ENCODE measurements around the gene WNT11. TPM values are rescaled to one million over a fixed set of nuclear protein-coding genes. Genes with fewer than 3 reads are reported as not detected.
"Not testable (repeated sequence)": the region's sequence is repeated elsewhere in the genome, so short reads cannot be mapped to it uniquely, and the experiment has no call there.

WNT11 gene
- total RNA-seq, 5 donors from 2014 or later (not counting 1 experiment from before 2014, with no cell fraction given), result 0.47 to 1.3 (median 0.89) TPM; not detected in 1

DNA sequence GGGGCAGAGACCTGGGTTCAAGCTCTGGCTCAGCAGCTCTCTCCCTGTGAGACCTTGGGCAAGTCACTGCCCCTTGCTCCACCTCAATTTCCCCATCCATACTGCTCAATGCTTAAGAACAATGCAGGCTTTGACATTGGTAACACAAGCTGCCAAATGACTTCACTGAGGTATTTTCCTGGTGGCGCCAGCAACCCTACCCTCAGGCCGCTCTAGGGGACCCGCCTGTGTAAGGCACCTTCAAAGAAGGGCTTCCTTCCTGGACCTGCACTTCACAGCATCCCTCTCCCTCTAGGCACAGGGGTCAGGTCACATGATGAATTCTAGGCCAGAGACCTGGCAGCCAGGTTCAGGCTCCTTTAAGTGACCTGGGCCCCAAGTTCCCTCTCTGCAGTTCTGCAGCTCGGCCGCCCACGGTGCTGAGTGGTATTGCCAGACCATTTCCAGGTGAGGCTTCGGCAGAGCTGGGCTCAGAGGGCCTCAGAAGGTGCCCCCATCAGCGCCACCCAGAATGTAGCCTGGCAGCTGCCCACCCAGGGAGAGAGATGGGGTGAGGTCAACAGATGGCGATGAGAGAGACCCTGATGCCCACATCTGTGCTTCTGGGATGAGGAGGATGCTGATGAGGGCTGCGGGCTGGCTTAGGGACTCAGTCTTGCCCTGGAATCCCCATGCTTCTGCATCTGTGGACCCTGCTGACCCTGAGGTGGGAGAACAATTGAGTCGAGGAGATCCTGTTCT, 4.5 kb downstream of the WNT11 start:
- 77% methylated on average over 10 of the region's 11 CpGs for WGBS (ENCODE audit: insufficient coverage)
- Histone ChIP-seq H3K4me1 (ENCODE audit: control insufficient read depth in 1 of 2, extremely low read depth in 1 of 2, insufficient read depth in 2 of 2, low read length in 2 of 2) (peaks cover 0 to 13% of the 10 kb centered on the region in 2 experiments), H3K9me3 (no peaks in the 10 kb centered on the region), H3K36me3 (ENCODE audit: control insufficient read depth in 2 of 2, extremely low read depth in 1 of 2, insufficient read depth in 1 of 2, low read length in 1 of 2) (no peaks in the 10 kb centered on the region), H3K4me3 (ENCODE audit: control insufficient read depth in 1 of 2, extremely low read depth in 1 of 2, low read length in 1 of 2) (no peak overlapping the region), H3K27ac (ENCODE audit: low read length) (no peak overlapping the region), H3K27me3 (replicated peaks in 1 of 2; ENCODE audit: control insufficient read depth in 2 of 2, extremely low read depth in 1 of 2, insufficient read depth in 2 of 2, low read length in 1 of 2) (peaks cover 0 to 52% of the 10 kb centered on the region in 2 experiments)
- DNase-seq, result no peak
- Mint-ChIP-seq H3K4me3 (no peak overlapping the region), H3K27me3 (peaks cover 29 to 31% of the 10 kb centered on the region in 2 donors), H3K4me1 (peaks cover 9 to 10% (median 10%) of the 10 kb centered on the region in 3 donors), H3K9me3 (no peaks in the 10 kb centered on the region), H3K27ac (no peak overlapping the region), H3K36me3 (no peaks in the 10 kb centered on the region)
- ChIA-PET POLR2A (no interaction called here), CTCF (interaction anchor here (0.5 to 1.5 kb wide), 2 partner anchors 117 to 310 kb away, joined by 3 read pairs; no protein-coding TSS in a partner anchor)
- ATAC-seq (replicated peaks in 1 of 4), result no peak

DNA sequence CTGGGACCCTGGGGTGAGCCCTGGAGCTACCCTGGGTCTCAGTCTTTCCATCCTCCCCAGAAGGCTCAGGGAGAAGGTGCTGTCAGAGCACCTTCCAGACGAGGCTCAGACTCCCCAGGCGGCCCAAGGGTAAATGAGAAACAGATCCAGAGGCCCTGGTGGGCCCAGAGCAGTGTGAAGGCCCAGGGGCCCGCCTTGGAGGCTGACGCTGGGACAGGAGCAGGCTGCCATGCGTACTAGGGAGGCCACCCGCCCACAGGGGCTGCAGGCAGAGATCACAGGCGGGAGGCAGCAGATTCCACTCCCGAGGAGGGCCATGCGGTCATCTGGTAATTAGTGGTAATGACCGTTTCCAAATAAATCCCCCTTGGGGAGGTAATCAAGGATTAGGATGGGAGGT, 5.2 kb downstream of the WNT11 start:
- H3K4me3 ChIP-seq (ENCODE audit: control insufficient read depth in 1 of 2, extremely low read depth in 1 of 2, low read length in 1 of 2), result no peak overlapping the region
- peaks cover 26 to 28% of the 10 kb centered on the region in 2 donors for H3K27me3 Mint-ChIP-seq
- H3K4me3 Mint-ChIP-seq, result no peak overlapping the region
- H3K9me3 Mint-ChIP-seq, result no peaks in the 10 kb centered on the region
- H3K27me3 ChIP-seq (replicated peaks in 1 of 2; ENCODE audit: control insufficient read depth in 2 of 2, extremely low read depth in 1 of 2, insufficient read depth in 2 of 2, low read length in 1 of 2), result peaks cover 0 to 46% of the 10 kb centered on the region in 2 experiments
- H3K4me1 Mint-ChIP-seq, result peaks cover 6 to 7% (median 6%) of the 10 kb centered on the region in 3 donors
- H3K36me3 Mint-ChIP-seq, result no peaks in the 10 kb centered on the region
- H3K27ac Mint-ChIP-seq, result no peak overlapping the region
- WGBS (ENCODE audit: insufficient coverage), result 81% methylated on average over 9 of the region's 10 CpGs
- H3K4me1 ChIP-seq (ENCODE audit: control insufficient read depth in 1 of 2, extremely low read depth in 1 of 2, insufficient read depth in 2 of 2, low read length in 2 of 2), result peaks cover 0 to 8% of the 10 kb centered on the region in 2 experiments
- no peaks in the 10 kb centered on the region for H3K9me3 ChIP-seq
- H3K36me3 ChIP-seq (ENCODE audit: control insufficient read depth in 2 of 2, extremely low read depth in 1 of 2, insufficient read depth in 1 of 2, low read length in 1 of 2), result no peaks in the 10 kb centered on the region
- CTCF ChIA-PET, result no interaction called here
- DNase-seq, result no peak
- ATAC-seq (replicated peaks in 1 of 4), result no peak
- POLR2A ChIA-PET, result no interaction called here
- H3K27ac ChIP-seq (ENCODE audit: low read length), result peak overlapping the region; percentile 34

DNA sequence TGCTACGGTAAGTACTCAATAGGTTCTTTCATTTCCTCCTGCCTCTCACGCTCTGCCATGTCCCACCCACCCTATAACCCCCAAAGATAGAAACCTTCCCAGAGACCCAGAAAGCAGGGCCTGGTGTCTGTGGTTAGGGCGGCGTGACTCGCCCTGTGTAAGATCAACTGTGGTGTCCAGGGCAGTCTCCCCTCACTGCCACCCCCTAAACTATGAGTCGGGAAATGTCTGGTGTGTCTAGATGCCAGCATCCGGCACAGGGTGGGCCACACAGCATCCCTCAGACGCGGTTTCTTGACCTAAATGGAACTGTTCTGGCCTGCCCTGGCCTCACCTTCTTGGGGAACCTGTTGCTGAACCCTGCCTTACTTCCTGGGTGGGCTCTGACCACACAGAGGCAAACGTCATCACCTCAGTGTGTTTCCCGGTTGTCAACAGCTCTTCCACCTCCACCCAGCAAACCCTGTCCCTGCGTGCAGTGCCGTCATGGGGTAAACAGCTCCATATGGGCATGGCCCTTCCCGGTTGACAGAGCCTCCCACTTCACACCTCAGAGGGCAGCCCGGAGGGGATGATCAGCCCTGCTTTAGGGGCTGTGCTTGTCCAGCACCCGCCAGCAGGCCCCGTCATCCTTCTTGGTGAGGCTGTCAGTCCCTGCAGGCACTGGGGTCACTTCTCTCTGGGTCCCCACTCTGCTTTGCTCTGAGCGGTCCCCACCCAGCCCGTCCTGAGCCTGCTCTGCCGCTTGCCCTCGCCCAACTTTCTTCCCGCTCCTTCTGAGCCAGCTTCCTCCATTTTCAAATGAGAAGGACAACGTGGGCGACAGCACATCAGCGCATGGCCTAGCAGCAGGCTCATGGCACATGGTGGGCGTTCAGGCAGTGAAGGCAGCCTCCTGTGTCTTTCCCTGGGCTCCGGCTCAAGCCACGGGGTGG, 6.0 kb downstream of the WNT11 start:
- Histone ChIP-seq H3K9me3 (no peaks in the 10 kb centered on the region), H3K4me3 (ENCODE audit: control insufficient read depth in 1 of 2, extremely low read depth in 1 of 2, low read length in 1 of 2) (no peak overlapping the region), H3K36me3 (ENCODE audit: control insufficient read depth in 2 of 2, extremely low read depth in 1 of 2, insufficient read depth in 1 of 2, low read length in 1 of 2) (no peaks in the 10 kb centered on the region), H3K27ac (ENCODE audit: low read length) (peak overlapping the region; percentile 34), H3K4me1 (ENCODE audit: control insufficient read depth in 1 of 2, extremely low read depth in 1 of 2, insufficient read depth in 2 of 2, low read length in 2 of 2) (no peaks in the 10 kb centered on the region), H3K27me3 (replicated peaks in 1 of 2; ENCODE audit: control insufficient read depth in 2 of 2, extremely low read depth in 1 of 2, insufficient read depth in 2 of 2, low read length in 1 of 2) (peaks cover 0 to 39% of the 10 kb centered on the region in 2 experiments)
- Mint-ChIP-seq H3K9me3 (no peaks in the 10 kb centered on the region), H3K4me1 (no peaks in the 10 kb centered on the region), H3K4me3 (no peak overlapping the region), H3K27ac (no peak overlapping the region), H3K27me3 (peaks cover 19 to 20% of the 10 kb centered on the region in 2 donors), H3K36me3 (no peaks in the 10 kb centered on the region)
- 85% methylated on average over 24 of the region's 28 CpGs for WGBS (ENCODE audit: insufficient coverage)
- POLR2A ChIA-PET, result no interaction called here
- CTCF ChIA-PET, result no interaction called here
- DNase-seq, result peak in 2 of 35 experiments; percentile 27 to 32
- ATAC-seq (replicated peaks in 1 of 4), result peak in 1 of 4 experiments; percentile 26

DNA sequence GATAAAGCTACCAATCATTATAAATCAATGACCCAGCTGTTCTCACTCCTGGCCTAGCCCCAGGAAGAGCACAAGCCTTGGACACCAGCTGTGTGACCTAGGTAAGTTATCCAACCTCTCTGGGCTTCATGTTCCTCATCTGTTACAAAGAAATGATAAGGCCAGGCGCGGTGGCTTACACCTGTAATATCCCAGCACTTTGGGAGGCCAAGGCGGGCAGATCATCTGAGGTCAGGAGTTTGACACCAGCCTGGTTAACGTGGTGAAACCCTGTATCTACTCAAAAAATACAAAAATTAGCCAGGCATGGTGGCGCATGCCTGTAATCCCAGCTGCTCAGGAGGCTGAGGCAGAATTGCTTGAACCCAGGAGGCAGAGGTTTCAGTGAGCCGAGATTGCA, 7.6 kb downstream of the WNT11 start:
- DNase-seq; H3K27ac Mint-ChIP-seq; H3K4me1 Mint-ChIP-seq; H3K27ac ChIP-seq (ENCODE audit: low read length); H3K27me3 Mint-ChIP-seq; H3K4me1 ChIP-seq (ENCODE audit: control insufficient read depth in 1 of 2, extremely low read depth in 1 of 2, insufficient read depth in 2 of 2, low read length in 2 of 2); ATAC-seq (replicated peaks in 1 of 4); H3K9me3 Mint-ChIP-seq; H3K4me3 ChIP-seq (ENCODE audit: control insufficient read depth in 1 of 2, extremely low read depth in 1 of 2, low read length in 1 of 2); H3K36me3 Mint-ChIP-seq; CTCF ChIA-PET; POLR2A ChIA-PET; H3K4me3 Mint-ChIP-seq; H3K36me3 ChIP-seq (ENCODE audit: control insufficient read depth in 2 of 2, extremely low read depth in 1 of 2, insufficient read depth in 1 of 2, low read length in 1 of 2); H3K9me3 ChIP-seq: not testable (repeated sequence)
- peaks cover 0 to 28% of the 10 kb centered on the region in 2 experiments for H3K27me3 ChIP-seq (replicated peaks in 1 of 2; ENCODE audit: control insufficient read depth in 2 of 2, extremely low read depth in 1 of 2, insufficient read depth in 2 of 2, low read length in 1 of 2)
- WGBS (ENCODE audit: insufficient coverage), result 78% methylated on average over 5 of the region's 6 CpGs

DNA sequence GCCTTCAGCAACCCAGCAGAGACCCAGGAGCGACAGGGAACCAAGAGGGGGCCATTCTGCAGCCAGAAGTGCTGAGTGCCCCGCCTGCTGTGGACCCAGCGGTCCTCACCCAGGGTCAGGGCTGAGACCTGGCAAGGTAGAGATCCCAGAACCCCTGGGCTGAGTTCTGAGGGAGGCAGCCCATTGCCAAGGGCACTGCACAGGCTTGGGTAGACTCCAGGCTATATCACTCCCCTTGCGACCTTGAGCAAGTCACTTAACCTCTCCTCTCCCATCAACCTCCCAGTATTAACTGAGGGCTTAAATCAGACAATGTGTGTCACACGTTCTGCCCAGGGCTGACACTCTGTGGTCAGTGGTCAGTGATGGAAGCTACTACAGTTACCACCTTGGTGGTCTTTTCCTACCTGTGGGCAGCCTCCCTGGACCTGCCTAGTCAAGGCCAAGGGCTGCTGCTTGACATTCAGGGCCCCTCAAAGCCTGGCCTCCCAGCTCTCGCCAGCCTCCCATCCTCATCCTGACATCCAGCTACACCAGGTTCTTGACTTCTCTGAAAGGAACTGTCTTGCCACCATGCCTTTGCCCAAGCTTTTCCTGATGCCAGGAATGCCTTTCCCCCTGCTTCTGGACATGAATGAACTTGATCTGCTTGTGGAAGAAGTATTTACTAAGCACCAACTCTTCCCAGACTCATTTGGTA, 8.2 kb downstream of the WNT11 start:
- Histone ChIP-seq H3K9me3 (no peaks in the 10 kb centered on the region), H3K4me1 (ENCODE audit: control insufficient read depth in 1 of 2, extremely low read depth in 1 of 2, insufficient read depth in 2 of 2, low read length in 2 of 2) (no peaks in the 10 kb centered on the region), H3K36me3 (ENCODE audit: control insufficient read depth in 2 of 2, extremely low read depth in 1 of 2, insufficient read depth in 1 of 2, low read length in 1 of 2) (no peaks in the 10 kb centered on the region), H3K27me3 (replicated peaks in 1 of 2; ENCODE audit: control insufficient read depth in 2 of 2, extremely low read depth in 1 of 2, insufficient read depth in 2 of 2, low read length in 1 of 2) (peaks cover 0 to 25% of the 10 kb centered on the region in 2 experiments), H3K4me3 (ENCODE audit: control insufficient read depth in 1 of 2, extremely low read depth in 1 of 2, low read length in 1 of 2) (no peak overlapping the region), H3K27ac (ENCODE audit: low read length) (no peak overlapping the region)
- Mint-ChIP-seq H3K27me3 (peaks cover 0 to 3% of the 10 kb centered on the region in 2 donors), H3K4me1 (no peaks in the 10 kb centered on the region), H3K27ac (no peak overlapping the region), H3K36me3 (no peaks in the 10 kb centered on the region), H3K4me3 (no peak overlapping the region), H3K9me3 (no peaks in the 10 kb centered on the region)
- 82% methylated on average over 5 of the region's 6 CpGs for WGBS (ENCODE audit: insufficient coverage)
- DNase-seq, result no peak
- ChIA-PET POLR2A (no interaction called here), CTCF (no interaction called here)
- no peak for ATAC-seq (replicated peaks in 1 of 4)

DNA sequence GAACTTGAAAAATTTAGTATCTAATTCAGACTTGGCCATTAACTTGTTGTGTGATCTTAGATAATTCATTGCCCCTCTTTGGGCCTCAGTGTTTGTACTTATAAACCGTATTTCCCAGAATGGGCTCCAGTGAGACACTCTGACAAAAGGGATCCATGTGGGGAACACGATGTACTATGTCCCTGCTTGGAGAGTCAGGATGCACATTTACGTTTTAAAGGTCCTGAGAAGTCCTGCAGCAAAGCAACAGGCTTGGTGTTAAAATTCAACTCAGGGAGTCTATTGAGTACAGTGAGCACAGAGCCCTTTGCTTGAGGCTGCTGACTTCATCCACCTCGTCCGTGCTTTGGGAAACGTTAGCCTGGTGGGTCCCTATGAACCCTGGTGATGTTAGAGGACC, 9.0 kb downstream of the WNT11 start:
- 64% methylated on average over 6 of the region's 6 CpGs for whole genome bisulfite sequencing (ENCODE audit: insufficient coverage)
- POLR2A ChIA-PET, result no interaction called here
- DNase-seq (no peak), ATAC-seq (replicated peaks in 1 of 4) (no peak)
- CTCF ChIA-PET, result no interaction called here
- no peak overlapping the region for H3K4me3 Mint-ChIP-seq
- Histone ChIP-seq H3K4me1 (ENCODE audit: control insufficient read depth in 1 of 2, extremely low read depth in 1 of 2, insufficient read depth in 2 of 2, low read length in 2 of 2) (no peaks in the 10 kb centered on the region), H3K27me3 (replicated peaks in 1 of 2; ENCODE audit: control insufficient read depth in 2 of 2, extremely low read depth in 1 of 2, insufficient read depth in 2 of 2, low read length in 1 of 2) (peaks cover 0 to 19% of the 10 kb centered on the region in 2 experiments), H3K36me3 (ENCODE audit: control insufficient read depth in 2 of 2, extremely low read depth in 1 of 2, insufficient read depth in 1 of 2, low read length in 1 of 2) (no peaks in the 10 kb centered on the region), H3K27ac (ENCODE audit: low read length) (no peak overlapping the region), H3K4me3 (ENCODE audit: control insufficient read depth in 1 of 2, extremely low read depth in 1 of 2, low read length in 1 of 2) (no peak overlapping the region), H3K9me3 (no peaks in the 10 kb centered on the region)
- H3K27me3 Mint-ChIP-seq, result peaks cover 2 to 3% of the 10 kb centered on the region in 2 donors
- no peaks in the 10 kb centered on the region for H3K36me3 Mint-ChIP-seq
- no peaks in the 10 kb centered on the region for H3K9me3 Mint-ChIP-seq
- H3K27ac Mint-ChIP-seq, result no peak overlapping the region
- no peaks in the 10 kb centered on the region for H3K4me1 Mint-ChIP-seq

All from T-cell (primary cell).